Activated T-helper 9 cell treated with anti-CD3 and anti-CD28 coated beads, Interleukin-2, amount 50 U/mL, for 16 hours (primary cell): ENCODE data around the gene FAM83E.
A peak's percentile ranks its signal among the peaks of the same experiment; 100 is the strongest.

ENCODE experiments used
- DNase-seq: peaks from one replicate; pipeline ENCODE4 v3.0.0-alpha.2; 2020; ENCODE audit warnings: low read depth

FAM83E gene

DNA sequence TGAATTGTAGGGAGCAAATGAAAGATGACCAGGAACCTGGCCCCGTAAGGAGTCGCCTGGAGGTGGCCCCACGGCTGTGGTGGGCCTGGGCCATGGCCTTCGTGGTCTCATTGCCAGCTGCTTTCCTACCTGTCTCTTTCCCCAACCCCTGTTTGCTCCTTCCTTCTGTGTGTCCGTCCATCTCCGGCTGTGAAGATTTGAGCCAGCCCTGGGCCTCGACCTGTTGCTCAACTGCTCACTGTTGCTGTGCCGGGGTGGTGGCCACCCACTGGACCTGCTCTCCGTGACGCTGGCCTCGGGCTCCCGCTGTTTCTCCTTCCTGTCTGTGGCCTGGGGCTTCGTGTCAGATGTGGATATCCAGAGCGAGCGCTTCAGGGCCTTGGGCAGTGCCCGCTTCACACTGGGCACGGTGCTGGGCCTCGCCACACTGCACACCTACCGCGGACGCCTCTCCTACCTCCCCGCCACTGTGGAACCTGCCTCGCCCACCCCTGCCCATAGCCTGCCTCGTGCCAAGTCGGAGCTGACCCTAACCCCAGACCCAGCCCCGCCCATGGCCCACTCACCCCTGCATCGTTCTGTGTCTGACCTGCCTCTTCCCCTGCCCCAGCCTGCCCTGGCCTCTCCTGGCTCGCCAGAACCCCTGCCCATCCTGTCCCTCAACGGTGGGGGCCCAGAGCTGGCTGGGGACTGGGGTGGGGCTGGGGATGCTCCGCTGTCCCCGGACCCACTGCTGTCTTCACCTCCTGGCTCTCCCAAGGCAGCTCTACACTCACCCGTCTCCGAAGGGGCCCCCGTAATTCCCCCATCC, 13.8 kb upstream of the FAM83E start:
- DNase-seq: no peak

DNA sequence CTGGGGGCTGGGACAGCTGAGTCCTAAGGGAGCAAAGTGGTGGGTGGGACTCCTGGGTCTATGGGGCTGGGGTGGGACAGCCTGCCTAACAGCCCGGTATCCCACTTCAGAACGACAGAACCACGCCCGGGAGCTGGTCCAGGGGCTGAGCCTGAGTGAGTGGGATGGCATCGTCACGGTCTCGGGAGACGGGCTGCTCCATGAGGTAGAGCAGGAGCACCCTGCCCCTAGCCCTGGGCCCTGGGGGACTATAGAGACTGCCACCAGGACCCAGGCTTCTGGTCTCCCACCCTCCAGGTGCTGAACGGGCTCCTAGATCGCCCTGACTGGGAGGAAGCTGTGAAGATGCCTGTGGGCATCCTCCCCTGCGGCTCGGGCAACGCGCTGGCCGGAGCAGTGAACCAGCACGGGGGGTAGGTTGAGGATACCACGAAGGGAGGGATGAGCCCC, 13.0 kb upstream of the FAM83E start:
- no peak for DNase-seq

DNA sequence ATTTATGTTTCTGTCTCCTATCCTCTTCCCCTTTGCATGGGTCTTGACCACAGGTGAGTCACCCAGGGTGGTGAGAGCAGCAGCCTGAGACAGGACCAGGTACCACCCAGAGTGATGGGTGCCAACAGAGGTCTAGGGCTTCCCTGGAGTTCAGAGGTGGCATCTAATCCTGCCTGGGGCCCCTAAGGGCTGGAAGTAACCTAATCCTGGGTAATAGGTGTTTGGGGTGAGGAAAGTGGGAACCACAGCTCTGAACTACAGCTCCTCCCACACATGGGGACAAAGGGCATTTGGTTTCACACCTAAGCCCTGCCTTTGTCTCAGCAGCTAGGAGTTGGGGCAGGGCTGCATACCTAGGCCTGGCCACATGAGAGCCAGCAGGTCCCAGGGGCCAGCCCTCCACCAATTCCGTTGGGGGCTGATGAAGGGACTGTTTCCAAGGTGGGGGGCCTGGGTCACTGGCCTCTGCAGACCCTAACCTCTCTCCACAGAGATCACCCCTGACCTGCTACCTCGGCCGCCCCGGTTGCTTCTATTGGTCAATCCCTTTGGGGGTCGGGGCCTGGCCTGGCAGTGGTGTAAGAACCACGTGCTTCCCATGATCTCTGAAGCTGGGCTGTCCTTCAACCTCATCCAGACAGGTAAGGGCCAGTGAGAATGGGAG, 12.5 kb upstream of the FAM83E start:
- no peak for DNase-seq

DNA sequence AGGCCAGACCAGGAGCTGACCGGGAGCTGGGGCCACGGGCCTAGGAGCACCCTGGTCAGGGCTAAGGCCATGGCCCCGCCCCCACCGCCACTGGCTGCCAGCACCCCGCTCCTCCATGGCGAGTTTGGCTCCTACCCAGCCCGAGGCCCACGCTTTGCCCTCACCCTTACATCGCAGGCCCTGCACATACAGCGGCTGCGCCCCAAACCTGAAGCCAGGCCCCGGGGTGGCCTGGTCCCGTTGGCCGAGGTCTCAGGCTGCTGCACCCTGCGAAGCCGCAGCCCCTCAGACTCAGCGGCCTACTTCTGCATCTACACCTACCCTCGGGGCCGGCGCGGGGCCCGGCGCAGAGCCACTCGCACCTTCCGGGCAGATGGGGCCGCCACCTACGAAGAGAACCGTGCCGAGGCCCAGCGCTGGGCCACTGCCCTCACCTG, 11.0 kb upstream of the FAM83E start:
- DNase-seq: no peak

DNA sequence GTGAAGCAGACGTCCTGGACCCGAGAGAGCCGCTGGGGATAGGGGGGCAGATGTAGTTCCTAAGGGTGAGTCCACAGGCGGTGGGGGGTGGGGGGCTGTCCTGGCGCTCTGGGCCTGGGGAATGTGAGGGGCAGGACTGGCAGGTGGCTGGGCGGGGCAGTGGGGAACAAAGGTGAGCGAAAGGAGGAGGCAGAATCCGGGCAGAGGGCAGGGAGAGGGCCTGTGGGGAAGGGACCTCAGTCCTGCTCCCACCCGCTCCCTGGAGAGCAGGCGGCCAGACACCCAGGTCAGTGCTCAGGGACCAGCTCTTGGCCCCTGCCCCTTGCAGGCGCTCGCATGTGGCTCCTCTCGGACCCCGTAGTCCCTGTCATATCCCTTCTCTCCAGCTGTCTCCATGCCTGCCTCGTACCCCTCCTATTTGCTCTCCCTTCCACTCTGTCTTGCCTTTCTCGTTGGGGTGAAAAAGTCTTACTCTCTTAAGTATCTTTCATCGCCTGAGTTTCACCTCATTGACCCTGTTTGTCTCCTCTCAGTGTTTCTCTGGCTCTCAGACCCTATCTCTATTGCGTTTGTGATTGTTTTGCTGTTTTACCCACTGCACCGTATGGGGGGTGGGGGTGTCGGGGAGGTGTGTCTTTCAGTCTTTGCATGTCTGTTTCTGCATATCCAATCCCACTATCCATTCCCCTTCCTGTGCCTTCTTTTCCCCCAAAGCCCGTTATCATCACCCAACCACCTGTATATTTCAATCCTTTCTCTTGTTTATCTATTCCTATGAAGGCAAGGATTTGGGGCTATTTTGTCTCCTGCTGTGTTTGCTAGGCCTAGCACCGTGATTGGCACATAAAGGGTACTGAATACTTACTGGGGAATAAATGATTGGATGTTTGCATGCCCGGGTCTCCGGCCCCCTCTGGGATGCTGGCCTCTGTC, 10.2 kb upstream of the FAM83E start:
- no peak for DNase-seq

DNA sequence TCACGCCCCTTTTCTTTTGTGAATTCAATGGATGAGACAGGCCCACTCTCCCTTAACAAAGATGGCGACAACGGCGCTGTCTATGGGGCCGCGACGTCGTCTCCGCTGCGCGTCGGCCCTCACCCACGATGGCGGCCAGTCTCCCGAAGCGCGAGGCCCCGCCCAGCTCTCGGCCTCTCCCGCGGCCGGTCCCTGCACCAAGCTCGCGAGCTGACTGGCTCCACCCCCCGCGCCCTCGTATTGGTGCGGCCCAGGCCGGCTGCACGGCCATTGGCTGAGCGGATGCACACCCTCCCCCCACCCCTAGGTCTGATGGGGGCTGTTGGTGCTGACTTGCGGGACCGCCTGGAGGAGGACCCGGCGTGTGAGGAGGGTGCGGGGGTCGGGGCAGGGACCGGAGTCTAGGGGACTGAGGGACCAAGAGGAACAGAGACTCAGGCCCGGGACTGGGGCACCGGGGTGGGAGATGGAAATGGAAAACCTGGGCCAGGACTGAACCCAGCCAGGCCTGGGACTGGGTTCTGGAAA, 9.3 kb upstream of the FAM83E start:
- DNase-seq: peak; percentile 96

DNA sequence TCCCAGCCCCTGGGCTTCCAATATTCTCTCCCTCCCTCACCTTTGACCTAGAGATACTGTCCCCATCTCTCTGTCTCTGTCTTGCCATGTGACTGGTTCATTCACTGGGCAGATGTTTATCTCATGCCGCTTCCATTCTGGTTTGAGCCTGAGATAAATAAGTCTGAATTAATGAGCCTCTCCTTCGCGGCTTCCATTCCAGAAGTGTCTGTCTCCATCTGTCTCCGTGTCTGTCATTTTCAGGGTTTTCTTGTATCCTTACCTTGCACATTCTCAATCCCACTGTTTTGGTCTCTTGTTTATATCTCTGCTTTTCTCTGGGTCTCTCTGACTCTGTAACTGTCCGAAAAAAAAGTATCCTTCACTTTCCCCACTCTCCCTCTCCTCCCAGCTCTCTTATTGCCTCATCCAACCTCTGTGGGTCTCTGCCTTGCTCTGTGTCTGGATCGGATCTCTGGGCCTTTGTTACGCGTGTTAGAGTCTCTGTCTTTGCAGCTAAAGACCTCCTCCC, 8.7 kb upstream of the FAM83E start:
- DNase-seq: no peak

DNA sequence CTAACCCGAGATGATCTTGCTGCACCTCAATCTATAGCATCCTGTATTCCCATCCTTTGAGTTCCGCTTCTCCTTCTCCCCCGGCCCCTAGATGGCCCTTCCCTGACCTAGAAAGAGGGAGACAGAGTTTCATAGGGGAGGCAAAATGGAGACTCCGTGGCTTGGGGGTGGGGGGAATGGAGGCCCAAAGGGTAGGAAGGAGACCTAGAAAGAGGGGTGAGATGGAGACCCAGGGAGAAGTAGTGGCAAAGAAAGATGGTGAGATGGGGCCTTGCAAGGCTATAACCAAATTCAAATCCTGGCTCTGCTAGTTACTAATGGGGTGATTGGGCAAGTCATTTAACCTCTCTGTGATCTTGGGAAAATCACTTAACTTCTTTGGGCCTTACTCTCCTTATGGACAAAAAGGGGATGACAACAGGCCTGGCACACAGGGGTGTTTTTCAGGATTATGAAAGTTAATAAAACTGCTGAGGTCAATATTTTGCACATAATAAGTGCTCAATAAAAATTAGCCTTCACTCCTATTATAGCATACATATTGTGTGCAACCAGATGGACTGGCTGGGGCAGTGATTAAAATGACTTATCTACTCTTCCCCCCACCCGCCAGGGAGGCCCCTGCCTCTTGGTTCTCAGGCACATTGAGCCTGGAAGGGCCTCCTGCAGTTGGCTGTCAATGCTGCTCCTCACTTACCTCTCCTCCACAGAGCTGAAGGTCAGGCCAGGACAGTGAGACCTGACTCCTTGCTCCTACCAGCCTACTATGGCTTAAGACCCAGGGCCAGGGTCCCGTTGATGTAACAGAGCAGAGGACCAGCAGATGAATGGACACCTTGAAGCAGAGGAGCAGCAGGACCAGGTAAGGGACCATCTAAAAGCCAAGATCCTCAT, 5.1 kb upstream of the FAM83E start:
- DNase-seq: no peak

DNA sequence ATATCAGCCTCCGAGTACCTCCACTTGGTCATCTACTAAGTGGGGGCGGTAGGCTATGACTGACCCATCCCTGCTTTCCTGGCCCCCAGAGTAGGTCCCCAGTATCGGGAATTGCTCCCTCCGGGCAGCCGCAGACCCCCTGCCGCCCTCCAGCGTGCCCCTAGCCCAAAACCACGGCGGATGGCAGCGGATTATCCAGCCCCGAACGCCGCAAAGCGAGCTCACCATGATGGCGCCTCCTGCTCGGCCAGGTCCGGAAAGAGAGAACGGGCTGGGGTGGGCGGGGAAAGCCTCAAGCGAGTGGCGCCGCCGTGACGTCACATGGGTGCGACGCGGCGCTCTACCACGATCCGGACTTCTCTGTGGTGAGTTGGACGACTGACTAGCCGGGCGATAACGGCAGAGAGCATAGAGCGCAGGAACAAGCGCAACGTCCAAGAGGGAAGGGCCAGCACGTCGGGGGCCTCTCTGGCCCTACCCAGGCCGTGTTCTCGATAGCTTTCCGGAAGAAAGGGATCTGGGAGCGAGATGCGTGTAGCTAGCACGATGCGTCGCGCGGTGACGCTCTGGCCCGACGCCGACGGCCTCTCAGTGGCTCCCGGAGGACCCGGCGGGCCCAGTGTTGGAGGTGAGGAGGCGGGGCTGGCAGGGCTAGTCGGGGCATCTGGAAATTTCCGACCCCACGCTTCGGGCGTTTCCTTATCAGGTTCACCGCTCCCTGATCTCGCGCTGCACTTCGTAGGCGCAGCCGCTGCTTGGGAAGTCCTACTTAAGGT, 4.2 kb upstream of the FAM83E start, which contains the start of the genes RPL18 and SPHK2:
TSS of gene RPL18 (minus strand) at position 263 of the 776 bp plus-strand sequence. CDS start at position 228, 35 bp downstream.
TSS of gene SPHK2 (plus strand) at position 591 of the 776 bp plus-strand sequence. CDS start 1,009 bp downstream, outside the sequence.
- peak; percentile 93 for DNase-seq

DNA sequence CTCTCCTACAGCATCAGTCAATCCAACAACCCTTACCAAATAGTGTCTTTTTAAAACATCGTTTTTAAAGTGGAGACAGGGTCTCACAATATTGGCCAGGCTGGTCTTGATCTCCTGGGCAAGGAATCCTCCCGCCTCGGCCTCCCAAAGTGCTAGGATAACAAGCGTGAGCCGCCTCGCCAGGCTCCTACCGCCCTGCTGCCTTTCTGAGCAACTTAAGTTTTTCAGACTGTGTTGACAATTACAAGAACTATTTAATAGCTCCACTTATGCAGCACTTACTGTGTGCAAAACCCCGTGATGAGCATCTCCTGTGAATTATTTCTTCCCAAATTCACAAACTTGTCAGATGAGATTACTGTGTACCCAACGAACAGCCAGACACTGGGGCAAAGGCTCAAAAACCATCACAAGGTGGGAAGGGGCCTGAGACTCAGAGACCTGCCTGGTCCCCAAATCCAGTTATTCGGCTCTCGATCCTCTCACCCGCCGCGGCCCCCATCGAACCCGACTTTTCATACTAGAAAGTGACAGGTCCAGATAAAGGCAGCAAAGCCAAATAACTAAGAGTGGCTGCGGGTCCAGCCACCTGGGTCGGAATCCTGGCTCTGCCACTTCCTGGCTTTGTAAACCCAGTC, 3.5 kb upstream of the FAM83E start:
- DNase-seq: no peak

DNA sequence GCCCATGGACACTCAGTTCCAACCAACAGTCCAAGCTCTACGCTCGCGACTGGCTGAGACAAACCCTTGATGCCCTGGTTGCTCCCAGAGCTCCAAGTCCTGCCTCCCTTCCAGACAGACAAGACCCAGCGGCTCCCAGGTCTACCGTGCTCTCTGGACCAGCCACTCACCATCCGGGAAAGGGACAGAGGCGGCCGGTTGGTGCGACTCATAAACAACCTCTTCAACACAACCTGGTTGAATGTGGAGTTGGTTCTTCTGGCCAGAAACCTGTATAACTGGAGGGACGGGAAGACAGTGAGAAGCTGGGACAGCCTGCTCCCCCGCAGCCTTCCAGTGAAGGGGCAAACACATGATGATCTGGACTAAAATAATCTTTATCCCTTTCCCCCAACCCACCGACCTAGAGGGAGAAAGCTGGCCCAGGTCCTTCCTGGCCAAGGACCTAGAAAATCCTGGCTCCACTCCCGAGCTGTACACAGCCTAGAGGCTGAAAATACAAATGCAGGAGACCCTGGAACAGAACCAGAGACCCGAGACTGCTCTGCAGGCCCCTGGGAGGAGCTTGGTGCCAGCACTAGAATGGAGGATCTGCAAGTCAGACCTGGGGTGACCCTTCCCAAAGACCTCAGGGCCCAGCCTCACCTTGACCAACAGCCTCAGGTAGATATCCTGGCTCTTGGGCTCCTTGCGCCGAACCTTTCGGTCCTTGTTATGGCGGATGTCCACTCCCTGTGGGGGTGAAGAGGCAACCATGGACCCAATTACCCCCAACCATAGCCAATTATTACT, 2.5 kb upstream of the FAM83E start:
- no peak for DNase-seq

DNA sequence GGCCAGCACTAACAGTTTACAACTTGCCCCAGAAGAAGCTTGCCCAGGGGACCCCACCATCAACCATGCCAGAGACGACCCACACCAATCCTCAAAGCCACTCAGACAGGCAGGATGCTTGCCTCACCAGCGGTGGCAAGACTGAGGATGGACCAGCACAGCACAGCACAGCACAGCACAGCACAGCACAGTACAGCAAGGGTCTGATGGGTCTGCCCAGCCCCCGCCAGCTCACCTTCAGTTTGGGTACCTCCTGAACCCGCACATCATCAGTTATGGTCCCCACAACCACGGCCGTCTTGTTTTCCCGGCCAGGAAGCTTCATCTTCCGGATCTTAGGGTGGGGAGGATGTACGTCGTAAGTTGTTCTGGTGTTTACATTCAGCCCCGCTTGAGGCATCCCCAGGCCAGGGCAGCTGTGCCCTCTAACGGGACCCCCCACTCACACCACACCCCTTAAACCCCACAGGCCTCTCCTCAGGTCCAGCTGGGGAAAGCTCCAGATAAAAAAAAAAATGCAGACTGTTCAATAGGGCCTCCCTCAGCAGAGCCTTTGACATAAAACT, 1.7 kb upstream of the FAM83E start:
- no peak for DNase-seq

DNA sequence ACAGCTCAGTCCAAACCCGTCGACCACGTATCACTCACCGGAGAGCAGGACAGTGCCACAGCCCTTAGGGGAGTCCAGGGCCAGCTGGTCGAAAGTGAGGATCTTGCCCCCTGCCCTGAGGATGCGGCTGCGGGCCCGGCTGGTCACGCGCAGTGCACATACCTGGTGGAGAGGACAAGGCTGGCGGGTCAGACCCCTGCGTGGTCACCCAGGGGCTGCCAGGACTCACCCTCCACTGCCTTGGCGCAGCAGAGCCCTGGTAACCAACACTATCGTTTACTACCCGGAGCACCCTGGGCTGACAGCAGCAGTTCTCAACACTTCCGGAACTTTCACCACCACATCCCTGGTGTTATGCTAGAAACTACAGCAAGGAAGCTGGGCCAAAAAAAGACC, 1.2 kb upstream of the FAM83E start:
- no peak for DNase-seq

DNA sequence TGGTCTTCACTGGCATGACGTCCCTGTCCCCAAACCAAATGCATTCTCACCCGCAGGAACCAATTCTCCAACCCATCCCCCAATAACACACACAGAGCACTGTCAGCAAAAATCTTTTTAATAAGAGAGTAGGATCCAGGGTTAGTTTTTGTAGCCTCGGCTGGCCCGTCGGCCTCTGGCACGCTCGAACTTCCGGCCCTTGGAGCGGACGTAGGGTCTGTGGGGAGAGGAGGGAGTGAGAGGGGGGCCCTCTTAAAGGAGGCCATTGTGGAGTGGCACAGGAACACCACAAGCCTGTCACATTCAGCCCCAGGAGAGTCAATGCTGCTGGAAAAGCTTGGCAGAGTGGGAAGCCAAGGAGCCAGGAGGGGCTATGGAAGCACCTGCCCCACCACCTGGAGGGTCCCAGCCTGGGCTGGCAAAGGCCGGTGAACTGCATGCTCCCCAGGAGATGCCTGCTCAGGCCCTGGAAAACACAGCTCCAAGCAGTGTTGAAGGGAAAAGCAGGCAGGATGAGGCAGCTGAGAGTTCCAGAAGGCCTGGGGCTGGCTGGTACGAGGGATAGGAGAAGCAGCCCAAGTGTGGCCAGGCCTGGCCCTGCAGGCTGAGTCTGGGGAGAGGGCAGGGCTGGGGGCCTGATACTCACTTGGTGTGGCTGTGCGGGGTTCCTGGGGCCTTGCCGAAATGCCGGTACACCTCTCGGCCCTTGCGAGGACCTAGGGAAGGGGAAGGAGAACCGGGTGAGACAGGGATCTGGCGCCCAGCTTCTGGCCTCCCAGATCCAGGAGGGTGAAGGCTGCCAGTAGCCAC, 560 bp upstream of the FAM83E start:
- no peak for DNase-seq

DNA sequence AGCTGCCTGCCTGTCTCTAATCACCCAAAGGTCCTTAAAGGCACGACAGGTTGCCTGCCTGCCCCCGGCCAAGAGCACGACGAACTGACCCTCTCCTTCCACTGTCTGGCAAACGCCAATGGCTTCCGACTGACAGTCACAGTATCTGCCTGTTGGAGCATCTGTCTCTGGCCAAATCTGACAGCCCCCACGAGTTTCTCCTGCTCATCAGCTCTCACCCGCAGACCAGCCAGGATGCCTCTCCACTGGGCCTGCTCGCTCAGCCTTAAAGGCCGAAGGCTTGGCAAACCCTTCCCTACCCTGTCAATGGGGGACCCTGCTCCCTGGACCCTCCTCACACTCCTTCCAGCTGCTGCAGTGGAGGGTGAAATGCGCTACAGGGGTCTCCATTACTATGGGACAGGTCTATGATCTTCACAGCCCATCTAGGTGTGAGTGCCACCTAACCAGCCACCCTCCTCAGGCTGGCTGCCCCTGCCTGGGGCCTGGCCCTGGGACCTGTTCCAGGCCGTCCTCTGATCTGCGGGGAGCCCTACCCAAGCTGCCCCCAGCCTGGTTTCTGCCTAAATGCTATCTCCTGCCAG, 932 bp downstream of the FAM83E start:
- DNase-seq: no peak

DNA sequence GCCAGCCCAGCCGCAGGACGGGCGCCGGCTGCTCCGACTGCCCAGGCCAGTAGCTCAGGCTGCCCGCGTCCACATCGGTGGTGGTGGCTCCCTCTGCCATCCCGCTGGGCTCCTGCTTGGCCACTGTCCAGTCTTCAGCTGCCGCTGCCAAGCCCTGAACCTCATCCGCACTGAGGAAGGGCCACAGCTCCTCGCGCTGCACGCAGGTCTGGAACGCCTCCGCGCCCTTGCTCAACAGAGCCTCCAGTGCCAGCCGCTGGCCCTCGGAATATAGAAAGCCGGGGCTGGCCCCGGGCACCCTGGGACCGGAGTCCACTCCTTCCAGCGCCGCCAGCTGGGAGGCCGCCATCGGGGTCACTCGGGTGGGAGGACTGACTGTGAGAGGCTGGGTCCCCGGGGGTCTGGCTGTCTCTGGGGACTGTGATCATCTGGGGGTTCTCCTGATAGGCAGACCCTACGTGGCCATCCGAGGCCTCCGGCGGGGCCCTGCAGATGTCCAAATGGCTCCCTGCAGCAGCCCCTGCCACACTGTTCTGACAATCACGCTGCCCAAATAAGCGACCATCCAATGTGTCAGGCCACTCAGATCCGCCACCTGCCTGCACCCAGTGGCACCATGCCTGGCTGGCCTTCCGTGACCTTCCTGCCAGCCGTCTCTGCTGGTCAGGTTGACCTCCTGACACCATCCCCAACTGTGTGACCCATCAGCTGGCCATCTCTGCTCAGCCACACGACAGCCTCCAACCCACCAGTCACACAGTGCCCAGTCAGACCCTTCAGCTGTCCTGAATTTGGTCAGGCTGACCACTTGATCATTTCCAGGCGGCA, 1.6 kb downstream of the FAM83E start:
- no peak for DNase-seq
